ENCODE results near the gene TRIM33.

The TRIM33 gene

GRCh38 chr1:114344656-114345055 is 166.3 kb downstream of the TRIM33 start:
- H3K27ac ChIP-seq = no peak overlapping the region
- H3K27me3 ChIP-seq = no peaks in the 10 kb centered on the region
- H3K4me3 ChIP-seq = no peak overlapping the region
- peaks cover 34 to 55% (median 40%) of the 10 kb centered on the region in 10 experiments for H3K4me1 ChIP-seq
- H3K9me3 ChIP-seq (replicated peaks in 1 of 11) = no peaks in the 10 kb centered on the region
- no peaks in the 10 kb centered on the region for H4K20me1 ChIP-seq
- no peaks in the 10 kb centered on the region for H3K36me3 ChIP-seq
- TF ChIP-seq Cebpa-rat (IDR thresholded peaks at IDR 0.05) = no peak
- H3K9ac ChIP-seq = no peak overlapping the region
- no peak overlapping the region for H3K4me2 ChIP-seq
